HG02763 (cell line): ENCODE results near the gene AHRR.
A peak's percentile ranks its signal among the peaks of the same experiment; 100 is the strongest.
"Not testable (repeated sequence)": the region's sequence is repeated elsewhere in the genome, so short reads cannot be mapped to it uniquely, and the experiment has no call there.

ENCODE experiments used
- ATAC-seq: cut with Tn5 transposase; IDR thresholded peaks from one replicate; pipeline ENCODE4 v1.9.1; 2021; ENCODE audit warnings: mild to moderate bottlenecking, moderate library complexity; ENCODE audit not compliant: unreplicated experiment

Gene AHRR

DNA sequence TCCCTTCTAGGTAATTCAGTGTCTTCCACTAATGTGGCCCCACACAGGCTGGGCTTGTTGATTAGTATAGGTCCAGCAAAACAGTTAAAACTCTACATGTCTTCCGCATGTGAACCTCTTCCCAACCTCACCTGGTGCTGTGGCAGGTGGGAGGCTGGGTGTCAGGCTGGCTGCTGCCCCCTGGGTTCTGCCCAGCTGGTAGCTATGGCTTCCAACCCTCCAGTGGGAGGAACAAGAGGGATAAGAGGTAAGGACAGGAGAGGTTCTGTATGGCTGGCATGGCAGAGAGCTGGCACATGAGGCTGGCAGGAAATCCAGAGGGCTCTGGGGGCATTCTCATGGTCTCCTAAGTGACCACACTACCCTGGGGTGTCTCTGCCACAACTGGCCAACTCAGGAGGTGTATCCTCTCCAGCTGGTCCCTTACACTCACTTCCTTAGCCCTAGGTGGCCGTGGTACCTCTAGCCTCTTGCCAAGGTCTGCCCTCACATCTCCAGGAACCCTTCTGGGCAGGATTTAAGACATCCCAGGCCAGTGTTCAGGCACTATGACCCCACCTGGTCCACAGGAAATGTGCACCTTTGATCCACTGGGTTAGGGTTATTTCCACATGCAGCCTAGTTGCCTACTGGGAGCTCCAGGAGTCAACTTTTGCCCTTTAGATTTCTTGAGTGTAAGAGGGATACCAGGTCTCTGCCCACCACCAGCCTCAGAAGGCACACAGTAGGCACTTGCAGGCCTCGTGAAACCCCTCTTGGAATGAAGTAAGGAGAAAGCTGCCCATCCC, 41.7 kb downstream of the AHRR start:
- ATAC-seq, result no peak

DNA sequence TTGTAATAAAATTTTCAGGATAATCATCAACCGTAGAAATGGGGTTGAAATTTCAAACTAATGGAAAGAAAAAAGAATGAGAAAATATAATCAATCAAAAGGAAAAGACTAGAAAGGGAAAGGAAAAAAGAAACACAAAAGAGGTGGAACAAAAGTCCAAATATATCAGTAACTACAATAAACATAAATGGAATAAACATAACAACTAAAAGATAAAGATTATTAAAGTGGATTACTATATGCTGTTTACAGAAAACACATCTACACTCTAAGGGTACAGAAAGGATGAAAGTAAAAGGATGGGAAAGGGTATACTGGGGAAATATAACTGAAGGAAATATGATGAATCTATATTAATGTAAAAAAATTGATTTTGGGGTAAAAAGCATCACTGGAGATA, 43.0 kb downstream of the AHRR start:
- no peak for ATAC-seq

DNA sequence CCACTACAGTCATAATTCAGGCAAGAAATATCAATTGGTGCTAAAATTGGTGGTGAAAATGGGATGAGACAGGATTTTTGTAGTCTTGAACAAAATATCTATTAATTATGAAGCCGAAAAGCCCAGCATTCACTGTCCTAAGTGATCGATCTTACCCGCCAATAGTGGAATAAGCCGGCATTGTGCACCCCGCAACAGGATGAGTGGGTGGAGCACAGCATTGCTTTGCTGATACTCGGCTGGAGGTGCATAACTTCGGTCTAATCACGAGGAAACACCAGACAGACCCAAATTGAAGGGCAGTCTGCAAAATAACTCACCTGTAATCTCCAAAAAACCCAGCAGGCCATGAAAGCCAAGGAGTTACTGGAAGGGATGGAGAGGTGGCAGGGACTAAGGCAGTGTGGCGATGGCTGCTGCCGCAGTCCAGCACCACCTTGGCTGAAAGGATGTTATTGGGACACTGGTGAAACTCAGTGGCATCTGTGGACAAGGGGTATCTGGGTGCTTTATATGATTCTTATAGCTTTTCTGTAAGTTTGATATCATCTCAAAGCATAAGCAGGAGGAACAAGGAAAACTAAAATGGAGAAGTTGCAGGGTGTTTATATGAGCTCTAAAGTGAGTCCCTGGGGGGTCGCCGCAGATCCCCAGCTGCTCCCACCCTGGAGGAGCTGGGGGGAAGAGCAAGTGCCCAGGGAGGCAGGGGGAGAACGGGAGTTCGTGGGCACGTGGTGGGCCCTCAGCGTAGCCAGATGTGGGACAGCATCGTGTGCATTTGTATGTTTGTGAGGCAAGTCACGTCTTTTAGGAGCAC, 45.2 kb downstream of the AHRR start:
- ATAC-seq, result no peak

DNA sequence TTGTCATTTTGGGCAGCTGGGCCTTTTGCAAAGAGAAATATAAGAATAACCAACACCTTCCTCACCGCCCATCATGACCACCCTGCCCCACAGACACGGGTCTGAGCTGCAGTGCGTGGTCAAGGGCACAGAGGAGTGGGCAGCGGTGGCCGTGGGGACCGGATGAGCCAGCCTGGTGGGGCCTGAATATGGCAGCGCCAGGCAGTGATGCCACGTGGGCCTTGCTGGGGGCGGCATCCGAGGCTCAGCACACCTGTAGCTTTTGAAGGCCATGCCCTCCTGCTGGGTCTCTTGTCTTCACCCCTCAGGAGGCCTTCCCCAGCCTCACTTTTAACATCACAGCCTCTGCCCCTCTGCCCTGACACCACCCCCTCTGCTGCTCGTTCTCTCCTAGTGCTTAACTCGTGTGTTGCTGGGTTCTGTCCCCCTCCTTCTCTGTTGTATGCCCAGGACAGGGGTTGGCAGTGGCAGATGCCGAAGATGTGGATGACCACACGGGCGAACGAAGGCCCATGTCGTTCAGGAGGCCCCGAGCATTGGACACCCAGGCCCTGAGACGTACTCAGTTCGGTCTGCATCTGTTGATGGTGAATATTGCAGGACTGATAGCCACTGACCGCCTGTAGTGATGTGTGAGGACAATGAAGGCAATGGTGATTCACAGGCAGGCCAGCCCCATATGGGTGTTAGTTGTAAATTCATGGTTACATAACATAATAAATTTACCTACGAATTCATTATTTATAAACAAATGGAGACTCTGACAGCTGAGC, 46.0 kb downstream of the AHRR start:
- no peak for ATAC-seq

DNA sequence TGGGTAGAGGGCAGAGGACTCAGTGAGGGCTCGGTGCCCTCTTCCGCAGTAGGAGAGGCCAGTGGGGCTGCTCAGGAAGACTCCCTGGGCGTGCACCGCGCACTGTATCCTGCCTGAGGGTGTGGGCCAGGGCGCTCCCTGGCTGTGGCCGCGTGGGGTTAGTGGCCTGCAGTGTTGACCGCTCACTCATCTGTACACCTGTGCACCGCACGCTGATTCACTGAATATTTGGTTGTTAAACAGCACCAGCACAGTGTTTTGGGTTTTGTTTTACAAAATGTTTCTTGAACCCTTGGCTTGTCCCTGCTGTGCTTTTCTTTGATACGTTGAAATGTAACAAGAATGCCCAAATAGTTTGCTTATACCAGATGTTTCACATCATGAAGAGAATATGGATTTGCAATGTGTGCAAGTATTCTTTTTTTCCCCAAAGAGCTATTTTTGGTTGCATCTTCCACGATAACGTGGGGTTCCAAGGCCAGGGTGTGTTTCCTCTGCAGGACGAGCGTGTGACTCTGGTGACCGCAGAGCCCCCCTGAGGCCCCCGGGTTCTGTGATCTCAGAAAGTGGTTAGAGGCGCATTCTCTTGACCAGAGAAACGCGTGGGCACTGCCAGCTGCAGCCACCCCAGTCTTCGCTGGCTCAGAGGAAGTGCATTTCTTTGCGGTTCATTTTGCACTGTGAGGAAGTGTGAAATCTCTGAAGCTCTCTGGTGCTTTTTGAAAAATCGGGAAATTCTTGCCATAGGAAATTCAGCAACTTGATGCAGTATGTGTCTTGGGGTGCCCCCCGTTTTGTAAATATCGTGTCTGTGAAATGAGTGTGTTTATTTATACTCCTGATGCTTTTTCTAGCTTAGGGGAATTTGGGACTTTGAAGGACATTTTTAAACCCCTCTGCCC, 46.9 kb downstream of the AHRR start:
- ATAC-seq, result peak; percentile 67

DNA sequence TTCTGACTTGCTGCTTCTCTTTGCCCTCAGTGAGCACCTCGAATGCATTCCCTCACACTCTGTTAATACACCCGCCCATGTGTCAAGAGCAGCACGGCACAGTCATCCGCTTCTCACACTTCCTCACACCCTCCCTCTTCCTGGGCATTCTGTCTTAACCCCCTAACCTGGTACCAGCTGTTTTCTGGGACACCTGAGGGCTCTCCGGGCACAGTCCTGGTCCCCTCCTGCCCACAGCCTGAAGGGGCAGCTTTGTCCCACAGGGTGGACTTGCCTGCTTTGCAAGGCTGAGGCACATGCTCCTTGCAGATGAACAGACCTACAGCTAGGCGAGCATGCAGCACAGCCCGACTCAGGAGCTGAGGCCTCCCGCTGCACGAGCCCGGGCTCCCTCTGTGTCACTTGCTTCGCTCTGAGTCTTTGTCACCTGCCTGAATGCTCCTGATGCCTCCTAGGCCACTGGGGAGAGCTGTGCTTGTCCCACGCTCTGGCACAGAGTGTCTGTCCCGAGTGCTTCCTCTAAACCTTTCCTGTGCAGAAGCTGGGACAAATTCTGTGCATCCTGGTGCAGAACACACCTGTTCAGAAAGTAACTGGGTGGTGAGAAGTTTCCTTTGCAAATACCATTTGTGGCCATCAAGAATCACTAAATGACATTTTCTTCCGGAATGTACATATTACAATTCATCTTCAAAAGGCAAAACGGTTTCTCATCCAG, 47.8 kb downstream of the AHRR start:
- peak; percentile 12 for ATAC-seq

DNA sequence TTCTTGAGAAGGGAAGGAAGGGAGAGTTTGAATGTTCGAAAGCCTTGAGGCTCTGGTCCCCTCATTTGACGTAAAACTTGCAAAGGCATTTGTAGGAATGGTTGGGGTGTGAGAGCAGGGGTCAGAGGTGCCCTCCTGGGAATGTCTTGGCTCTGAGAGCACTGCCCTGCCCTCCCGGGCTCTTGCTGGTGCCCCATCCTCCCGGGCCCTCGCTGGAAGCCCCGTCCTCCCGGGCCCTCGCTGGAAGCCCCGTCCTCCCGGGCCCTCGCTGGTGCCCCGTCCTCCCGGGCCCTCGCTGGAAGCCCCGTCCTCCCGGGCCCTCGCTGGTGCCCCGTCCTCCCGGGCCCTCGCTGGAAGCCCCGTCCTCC, 48.3 kb downstream of the AHRR start:
- not testable (repeated sequence) for ATAC-seq

DNA sequence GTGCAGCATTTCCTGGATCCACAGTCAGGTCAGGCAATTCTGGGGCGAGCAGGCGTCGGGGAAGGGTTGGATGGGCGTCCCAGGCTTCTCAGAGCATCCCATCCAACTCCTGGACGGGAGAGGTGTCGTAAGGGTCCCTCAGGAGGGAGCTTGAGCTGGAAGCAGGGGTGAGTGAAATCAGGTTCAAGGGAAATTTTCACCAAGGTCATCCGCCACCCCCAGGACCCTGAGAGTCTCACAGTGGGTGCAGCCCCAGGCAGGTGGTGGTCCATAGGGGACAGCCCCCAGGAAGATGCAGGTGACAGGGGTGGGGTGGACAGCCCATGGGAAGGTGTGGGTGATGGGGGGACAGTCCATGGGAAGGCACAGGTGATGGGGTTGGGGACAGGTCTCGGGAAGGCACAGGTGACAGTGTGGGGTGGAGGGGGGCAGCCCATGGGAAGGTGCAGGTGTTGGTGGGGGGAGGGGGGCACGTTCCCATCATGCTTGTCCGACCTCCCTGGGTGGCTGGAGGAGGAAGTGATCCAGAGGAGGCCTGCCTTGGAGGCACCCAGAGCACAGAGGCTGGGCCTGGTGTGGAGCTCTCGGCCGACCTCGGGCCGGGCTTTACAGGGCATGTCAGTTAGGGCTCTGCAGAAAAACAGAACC, 48.9 kb downstream of the AHRR start:
- no peak for ATAC-seq

DNA sequence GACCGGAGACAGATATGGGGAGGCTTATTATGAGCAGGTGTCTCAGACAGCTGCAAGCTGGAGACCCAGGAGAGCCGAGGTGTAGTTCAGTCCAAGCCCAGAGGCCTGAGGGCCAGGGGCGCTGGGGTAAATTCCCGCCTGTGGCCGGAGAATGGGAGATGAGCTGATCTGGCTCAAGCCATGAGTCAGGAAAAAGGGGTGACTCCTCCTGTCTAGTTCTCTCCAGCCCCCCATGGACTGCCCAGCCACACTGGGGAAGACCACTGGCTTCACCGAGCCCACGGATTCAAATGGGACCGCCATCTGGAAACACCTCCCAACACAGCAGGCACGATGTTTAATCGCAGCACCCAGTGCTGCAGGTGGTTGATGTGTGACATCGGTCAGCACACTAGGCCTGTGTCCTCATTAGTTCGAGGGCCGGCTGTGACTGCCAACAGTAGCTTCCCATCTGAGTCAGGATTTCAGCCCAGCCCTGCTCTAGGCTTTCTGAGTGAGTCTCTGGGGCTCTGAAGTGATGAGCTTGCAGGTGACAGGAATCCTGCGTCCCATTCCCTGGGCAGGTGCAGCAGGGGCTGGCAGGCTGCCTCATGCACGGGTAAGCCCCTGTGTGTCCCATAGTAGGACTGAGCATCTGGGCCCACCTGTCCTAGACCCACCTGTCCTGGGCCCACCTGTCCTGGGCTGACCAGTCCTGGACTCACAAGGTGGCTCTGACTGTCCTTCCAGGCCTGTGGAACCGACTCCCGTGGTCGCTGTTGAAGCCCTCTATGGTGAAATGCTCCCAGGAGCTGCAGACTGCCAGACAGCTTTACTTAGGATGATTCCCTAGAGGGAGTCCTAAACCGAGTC, 49.7 kb downstream of the AHRR start:
- no peak for ATAC-seq

DNA sequence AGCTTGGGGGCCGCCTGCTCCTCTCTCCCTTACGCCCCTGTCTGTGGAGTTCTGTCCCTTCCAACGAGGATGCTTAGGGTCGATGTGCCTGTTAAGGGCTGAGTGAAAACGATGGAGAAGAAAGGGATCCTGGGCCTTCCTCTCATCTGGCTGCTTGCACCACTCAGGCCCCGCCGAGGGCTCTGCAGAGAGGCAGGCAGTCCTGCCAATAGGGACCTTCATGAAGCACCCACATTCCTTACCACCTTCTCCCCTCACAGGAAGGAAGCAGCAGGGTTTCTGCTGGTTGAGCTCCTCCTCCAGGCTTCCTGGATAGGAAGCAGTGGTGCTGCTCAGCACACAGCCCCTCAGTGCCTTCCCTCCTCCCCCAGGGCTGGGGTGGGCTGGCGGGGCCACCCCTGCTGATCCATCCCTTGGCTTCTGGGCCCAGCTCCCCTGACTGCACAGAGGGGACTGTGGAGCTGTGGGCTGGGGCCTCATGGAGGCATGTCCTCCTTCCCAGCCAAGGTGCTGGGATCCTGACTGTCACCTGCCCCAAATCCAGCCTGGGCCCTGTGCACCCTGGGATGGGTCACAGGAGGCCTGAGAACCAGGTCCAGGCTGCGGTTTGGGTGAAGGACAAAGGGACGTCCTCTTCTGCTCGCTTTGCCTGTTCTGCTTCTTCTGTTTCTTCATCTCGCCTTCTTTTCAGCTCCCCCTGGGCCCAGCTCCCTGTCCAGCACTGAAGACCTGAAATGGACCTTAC, 50.5 kb downstream of the AHRR start:
- ATAC-seq, result no peak

DNA sequence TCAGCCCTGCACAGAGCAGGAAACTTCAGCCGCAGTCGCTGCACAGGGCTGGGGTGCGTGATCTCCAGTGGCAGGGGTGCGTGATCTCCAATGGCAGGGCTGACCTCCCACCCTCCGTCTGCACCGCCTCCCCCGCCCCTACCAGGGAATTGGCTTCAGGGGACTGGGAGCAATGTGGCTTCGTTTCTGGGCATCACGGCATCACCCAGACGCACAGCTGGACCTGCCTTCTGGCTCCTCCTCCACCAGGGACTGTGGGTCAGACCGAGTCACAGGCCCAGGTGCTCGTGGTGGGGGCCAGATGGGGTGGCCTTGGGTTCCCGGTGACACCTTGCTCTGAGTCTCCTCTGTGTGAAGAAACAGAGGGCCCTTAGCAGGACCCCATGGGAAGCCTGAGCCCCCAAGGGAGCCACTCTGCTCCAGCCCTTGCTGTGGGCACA, 51.1 kb downstream of the AHRR start:
- ATAC-seq, result no peak

DNA sequence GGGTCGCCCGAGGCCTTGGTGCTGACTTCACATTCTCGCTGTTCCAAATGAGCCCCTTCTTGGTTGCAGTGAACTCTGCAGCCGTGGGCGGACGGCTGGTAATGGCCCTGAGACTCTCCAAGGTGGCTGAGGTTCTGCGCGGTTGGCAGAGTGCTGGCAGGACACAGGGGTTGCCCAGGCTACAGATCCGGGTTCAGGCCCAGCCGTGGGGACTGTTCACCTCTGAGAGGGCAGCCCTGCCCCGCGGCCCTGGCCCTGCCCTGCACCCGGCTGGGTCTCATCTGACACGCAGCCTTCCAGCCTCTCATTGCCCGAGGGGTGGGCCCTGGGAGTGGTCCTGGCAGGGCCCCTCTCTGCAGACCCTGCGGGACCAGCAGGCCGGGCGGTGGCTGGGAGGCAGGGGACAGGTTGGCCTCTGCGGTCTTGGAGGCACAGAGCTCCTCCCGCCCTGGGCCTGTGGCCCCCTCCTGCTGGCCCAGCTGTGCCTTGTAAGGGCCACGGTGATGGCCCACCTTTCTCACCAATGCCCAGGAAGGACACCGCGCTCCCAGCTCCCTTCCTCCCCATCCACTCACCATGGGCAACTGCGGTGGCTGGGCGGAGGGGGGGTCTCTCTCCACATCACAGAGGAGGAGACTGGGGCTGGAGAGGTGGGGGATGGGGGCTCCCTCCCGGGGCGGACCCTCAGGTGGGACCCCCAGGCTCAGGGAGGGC, 51.6 kb downstream of the AHRR start:
- peak; percentile 8 for ATAC-seq

DNA sequence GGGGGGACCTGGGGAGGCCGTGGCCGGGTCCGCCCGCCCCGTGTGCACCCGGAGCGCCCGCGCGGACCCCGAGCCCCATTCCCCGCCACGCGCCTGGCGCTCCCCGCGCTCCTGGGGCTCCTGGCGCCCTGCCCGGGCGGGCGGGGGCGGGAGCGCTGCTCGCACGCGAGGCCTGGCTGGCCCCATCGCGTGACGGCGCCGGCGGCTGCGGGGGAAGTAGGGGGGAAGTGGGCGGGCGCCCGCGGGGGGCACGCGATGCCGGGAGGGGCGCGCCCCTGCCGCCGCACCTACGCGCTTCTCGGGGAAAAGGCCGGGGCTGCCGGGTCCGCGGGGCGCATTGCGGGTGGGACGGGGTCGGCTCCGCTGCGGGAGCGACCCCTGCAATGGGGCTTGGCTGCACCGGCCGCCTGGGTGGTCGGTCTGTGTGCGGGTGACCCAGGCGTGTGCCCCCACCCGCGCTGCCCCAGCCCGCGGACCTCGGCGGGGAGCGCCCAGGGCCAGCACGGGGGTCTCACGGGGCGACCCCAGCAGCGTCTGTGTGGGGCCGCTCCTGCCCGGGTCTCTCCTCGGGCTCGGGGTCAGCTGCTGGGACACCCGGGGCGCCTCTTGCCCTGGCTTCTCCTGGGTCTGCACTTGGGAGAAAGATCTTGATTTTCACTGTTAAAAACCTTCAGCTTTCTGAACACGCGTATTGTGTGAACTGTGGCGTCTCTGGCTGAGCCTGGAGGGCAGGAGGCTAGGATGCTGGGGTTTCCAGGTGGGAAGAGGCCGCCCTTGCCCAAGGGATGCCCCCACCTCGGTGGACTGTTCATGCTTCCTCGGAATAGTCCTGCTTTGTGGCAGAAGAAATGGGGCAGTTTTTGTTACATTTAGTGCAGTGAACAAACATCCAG, 52.4 kb downstream of the AHRR start:
- ATAC-seq, result peak; percentile 41

DNA sequence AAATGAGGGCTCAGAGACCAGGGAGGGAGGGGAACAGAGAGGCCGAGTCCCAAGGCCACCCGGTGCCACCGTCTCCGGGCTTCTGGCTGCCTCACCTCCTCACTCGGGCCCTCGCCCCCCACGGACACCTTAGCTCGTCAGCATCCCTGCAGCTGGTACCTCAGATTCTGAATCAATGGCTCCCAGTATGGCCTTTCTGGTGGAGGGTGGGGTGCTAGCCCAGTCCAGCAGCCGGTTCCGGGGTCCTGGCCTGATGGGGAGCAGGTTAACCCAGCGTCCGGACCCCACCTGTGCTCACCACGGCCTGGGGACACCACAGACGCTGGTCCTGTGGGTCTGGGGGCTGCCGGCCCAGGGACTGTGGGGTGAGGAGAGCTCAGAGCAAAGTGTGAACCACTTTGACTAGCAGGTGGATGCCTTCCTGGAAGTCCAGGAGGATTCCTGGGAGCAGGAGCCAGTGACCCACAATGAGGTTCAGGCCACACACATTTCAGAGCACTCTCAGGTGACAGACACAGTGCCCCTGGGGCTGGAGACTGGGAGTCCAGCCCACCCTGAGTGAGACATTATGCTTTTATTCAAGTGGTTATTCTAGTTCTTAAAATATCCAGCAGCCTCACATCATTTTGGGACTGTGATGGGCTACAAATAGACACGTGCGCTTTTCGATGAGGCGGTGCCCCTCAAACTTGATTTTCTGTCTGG, 53.3 kb downstream of the AHRR start:
- no peak for ATAC-seq

DNA sequence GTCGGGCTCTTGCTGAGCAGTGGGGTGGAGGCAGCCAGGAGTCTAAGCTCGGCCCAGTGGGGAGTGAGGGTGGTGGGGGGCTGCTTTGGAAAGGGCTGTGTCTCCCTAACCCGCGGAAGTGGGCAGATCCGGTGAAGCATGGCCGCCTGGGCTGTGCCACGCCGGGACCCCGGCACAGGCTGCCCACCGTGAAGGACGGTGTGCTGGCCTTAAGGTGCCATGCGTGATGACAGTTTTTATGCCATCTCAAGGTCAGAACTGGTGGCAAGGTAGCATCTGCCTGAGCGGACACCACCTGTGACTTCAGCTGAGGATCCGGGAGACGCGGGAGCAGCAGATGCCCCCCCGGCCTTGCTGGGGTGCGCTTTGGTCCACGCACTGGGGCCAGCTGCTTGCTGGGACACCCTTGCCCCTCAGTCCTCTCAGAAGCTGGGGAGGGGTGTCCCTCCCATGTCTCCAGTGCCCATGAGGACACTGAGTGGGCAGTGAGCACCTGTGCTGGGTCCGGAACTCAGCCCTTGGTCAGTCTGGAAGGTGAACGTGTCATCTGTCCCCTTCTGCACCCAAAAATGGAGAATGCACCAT, 53.9 kb downstream of the AHRR start:
- no peak for ATAC-seq
